HG03097 (cell line): ENCODE results near the gene RAI2.
"Not testable (repeated sequence)": the region's sequence is repeated elsewhere in the genome, so short reads cannot be mapped to it uniquely, and the experiment has no call there.

Source experiments
- ATAC-seq: cut with Tn5 transposase; IDR thresholded peaks from one replicate; pipeline ENCODE4 v1.9.1; 2021; ENCODE audit not compliant: unreplicated experiment, low FRiP score

RAI2 gene

DNA sequence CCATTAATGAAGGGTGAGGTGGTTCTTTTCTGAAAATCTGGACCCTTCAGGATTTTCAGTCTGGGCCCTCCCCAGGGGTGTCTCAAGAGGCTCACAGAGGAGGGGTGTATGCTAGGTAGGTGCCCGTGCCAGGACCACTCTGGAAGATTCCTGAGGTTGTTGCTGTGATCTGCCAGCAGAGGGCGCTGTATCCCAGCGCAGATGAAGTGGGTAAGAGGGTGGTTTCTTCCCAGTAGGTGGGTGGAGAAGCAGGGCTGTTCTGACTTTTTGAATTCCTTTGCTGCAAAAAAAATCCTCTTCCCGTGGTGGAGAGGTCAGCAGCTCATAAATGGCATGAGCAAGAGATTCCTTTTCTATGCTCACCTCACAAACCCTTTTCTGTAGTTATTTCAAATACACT lies 72.7 kb downstream of the RAI2 start:
- ATAC-seq, result no peak

DNA sequence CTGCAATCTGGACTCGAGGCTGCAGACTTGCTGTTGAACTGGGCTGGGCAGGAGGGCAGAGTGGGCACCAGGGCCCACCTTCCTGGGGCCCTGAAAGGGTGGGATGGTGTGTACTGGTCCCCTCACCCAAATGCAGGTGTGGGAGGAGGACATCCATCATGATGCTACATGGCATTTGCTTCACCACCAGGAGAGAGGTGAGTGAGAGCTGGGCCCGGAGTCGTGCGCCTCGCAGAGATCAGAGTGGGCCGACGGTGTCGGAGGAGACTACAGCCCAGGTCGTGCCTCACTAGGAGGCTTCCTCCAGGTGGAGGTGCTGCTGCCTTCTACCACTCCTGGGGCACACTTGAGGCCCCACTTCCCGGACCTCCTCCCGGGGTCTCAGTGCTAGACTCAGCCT lies 73.5 kb downstream of the RAI2 start:
- no peak for ATAC-seq

GRCh38 chrX:17786554-17787347 lies 74.3 kb downstream of the RAI2 start:
- ATAC-seq, result not testable (repeated sequence)

- no peak for ATAC-seq
Observed at GRCh38 chrX:17779434-17779833, 81.7 kb downstream of the RAI2 start.

- ATAC-seq, result no peak
Observed at GRCh38 chrX:17778997-17779396, 82.1 kb downstream of the RAI2 start.

DNA sequence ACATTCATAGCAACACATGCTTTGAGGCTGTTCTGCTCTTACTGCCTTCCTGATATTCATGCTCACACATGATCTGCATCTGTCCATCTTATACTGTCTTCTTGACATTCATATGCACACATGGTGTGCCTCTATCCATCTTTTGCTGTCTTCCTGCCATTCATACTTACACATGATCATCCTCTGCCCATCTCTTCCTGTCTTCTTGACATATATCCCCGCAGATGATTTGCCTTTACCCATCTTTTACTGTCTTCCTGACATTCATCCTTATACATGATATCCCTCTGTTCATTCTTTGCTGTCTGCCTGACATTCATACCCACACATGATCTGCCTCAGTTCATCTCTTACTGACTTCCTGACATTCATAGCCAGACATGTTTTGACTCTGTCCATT lies 87.0 kb downstream of the RAI2 start:
- ATAC-seq, result no peak

- ATAC-seq, result no peak
Observed at GRCh38 chrX:17773221-17773876, 87.7 kb downstream of the RAI2 start.

- no peak for ATAC-seq
Observed at GRCh38 chrX:17769701-17770269, 91.3 kb downstream of the RAI2 start.

- ATAC-seq, result no peak
Observed at GRCh38 chrX:17768997-17769396, 92.1 kb downstream of the RAI2 start.

- no peak for ATAC-seq
Observed at GRCh38 chrX:17767734-17768133, 93.4 kb downstream of the RAI2 start.

- no peak for ATAC-seq
Observed at GRCh38 chrX:17759990-17760389, 101.1 kb downstream of the RAI2 start.

GRCh38 chrX:17758382-17758781 lies 102.7 kb downstream of the RAI2 start:
- peak; percentile 81 for ATAC-seq

GRCh38 chrX:17750436-17750835 lies 110.7 kb downstream of the RAI2 start:
- ATAC-seq, result no peak
